NCI-H2196 treated with DMSO at 0.1 percent for 48 hours (cell line): ENCODE measurements around the gene LGALS1.
A peak's percentile ranks its signal among the peaks of the same experiment; 100 is the strongest.

Experiments
- DNase-seq: peaks from one replicate; lab custom pipeline; 2025; ENCODE audit not compliant: unreplicated experiment; lab: John Stamatoyannopoulos, UW

LGALS1 gene

GRCh38 chr22:37661160-37661924 lies 14.1 kb upstream of the LGALS1 start:
- DNase-seq, result no peak

GRCh38 chr22:37662039-37662438 lies 13.4 kb upstream of the LGALS1 start:
- no peak for DNase-seq

GRCh38 chr22:37663521-37664140 lies 11.8 kb upstream of the LGALS1 start:
- DNase-seq, result no peak

- DNase-seq, result no peak
Measured at GRCh38 chr22:37664249-37665101, 11.0 kb upstream of the LGALS1 start.

- no peak for DNase-seq
Measured at GRCh38 chr22:37665487-37665886, 9.9 kb upstream of the LGALS1 start.

- DNase-seq, result no peak
Measured at GRCh38 chr22:37669586-37669985, 5.8 kb upstream of the LGALS1 start.

- DNase-seq, result no peak
Measured at GRCh38 chr22:37672206-37672919, 3.1 kb upstream of the LGALS1 start.

- no peak for DNase-seq
Measured at GRCh38 chr22:37672920-37673455, 2.4 kb upstream of the LGALS1 start.

GRCh38 chr22:37674248-37674647 lies 1.2 kb upstream of the LGALS1 start:
- no peak for DNase-seq

GRCh38 chr22:37675930-37676735 lies 697 bp downstream of the LGALS1 start:
- DNase-seq, result no peak

GRCh38 chr22:37676736-37677492 lies 1.5 kb downstream of the LGALS1 start:
- DNase-seq, result peak; percentile 64

- no peak for DNase-seq
Measured at GRCh38 chr22:37677493-37677974, 2.1 kb downstream of the LGALS1 start.

GRCh38 chr22:37678372-37678771 lies 2.9 kb downstream of the LGALS1 start:
- no peak for DNase-seq

GRCh38 chr22:37679670-37680069 lies 4.2 kb downstream of the LGALS1 start:
- DNase-seq, result no peak

GRCh38 chr22:37680191-37680851 lies 4.9 kb downstream of the LGALS1 start:
- DNase-seq, result no peak

GRCh38 chr22:37681001-37681424 lies 5.6 kb downstream of the LGALS1 start:
- DNase-seq, result no peak

GRCh38 chr22:37681556-37682049 lies 6.2 kb downstream of the LGALS1 start:
- peak; percentile 12 for DNase-seq
